Neural crest cell (in vitro differentiated cells): Measurements from ENCODE around the gene KCNMB2. TPM values are rescaled to one million over a fixed set of nuclear protein-coding genes. Genes with fewer than 3 reads are reported as not detected.

ENCODE experiments used
- DNase-seq: peaks from one replicate; pipeline ENCODE4 v3.0.0; 2021; ENCODE audit warnings: low read depth, mixed read lengths, low spot score
- H3K27ac Mint-ChIP-seq: one replicate; pipeline ENCODE4 v1.8.0; 2021; ENCODE audit warnings: mild to moderate bottlenecking, mixed read lengths; ENCODE audit not compliant: unreplicated experiment
- H3K27me3 Mint-ChIP-seq: 2 replicates; pipeline ENCODE4 v1.8.0; 2021; ENCODE audit warnings: low read depth, mild to moderate bottlenecking, mixed read lengths
- H3K36me3 Mint-ChIP-seq: 2 replicates; pipeline ENCODE4 v1.8.0; 2021; ENCODE audit warnings: low read depth, mild to moderate bottlenecking, mixed read lengths
- H3K4me1 Mint-ChIP-seq: 2 replicates; pipeline ENCODE4 v1.8.0; 2021; ENCODE audit warnings: mixed read lengths
- H3K4me3 Mint-ChIP-seq: one replicate; pipeline ENCODE4 v1.8.0; 2021; ENCODE audit warnings: mild to moderate bottlenecking, mixed read lengths
- H3K9me3 Mint-ChIP-seq: 2 replicates; pipeline ENCODE4 v1.8.0; 2021; ENCODE audit warnings: mixed read lengths
- CTCF ChIP-seq: fragments of 200-600 bp; sonication (generic); conservative IDR thresholded peaks from 2 replicates; pipeline ENCODE4 v1.5.0; 2021; ENCODE audit warnings: antibody characterized with exemption, mild to moderate bottlenecking
- total RNA-seq: library from RNA; stranded (reverse); gene quantifications from 2 replicates; pipeline ENCODE4 v1.2.1, GENCODE V29; 2021

KCNMB2 gene
- total RNA-seq, 1 donor from 2014 or later, result 0.84 TPM

GRCh38 chr3:178522200-178523052 is 13.8 kb upstream of the KCNMB2 start:
- H3K36me3 Mint-ChIP-seq, result no peaks in the 10 kb centered on the region
- no peak overlapping the region for H3K27ac Mint-ChIP-seq
- TF ChIP-seq CTCF, result no peak
- H3K27me3 Mint-ChIP-seq, result no peaks in the 10 kb centered on the region
- no peak for DNase-seq
- H3K4me3 Mint-ChIP-seq, result no peak overlapping the region
- peaks cover 3% of the 10 kb centered on the region for H3K9me3 Mint-ChIP-seq
- peaks cover 7% of the 10 kb centered on the region for H3K4me1 Mint-ChIP-seq

- no peak for DNase-seq
- no peaks in the 10 kb centered on the region for H3K27me3 Mint-ChIP-seq
- no peak for TF ChIP-seq CTCF
- H3K36me3 Mint-ChIP-seq, result no peaks in the 10 kb centered on the region
- no peak overlapping the region for H3K4me3 Mint-ChIP-seq
- peaks cover 3% of the 10 kb centered on the region for H3K9me3 Mint-ChIP-seq
- H3K27ac Mint-ChIP-seq, result peak overlapping the region; percentile 73
- peaks cover 7% of the 10 kb centered on the region for H3K4me1 Mint-ChIP-seq
These were observed 11.0 kb upstream of the KCNMB2 start for GRCh38 chr3:178525251-178525650.

- H3K27ac Mint-ChIP-seq, result no peak overlapping the region
- H3K27me3 Mint-ChIP-seq, result no peaks in the 10 kb centered on the region
- peaks cover 3% of the 10 kb centered on the region for H3K9me3 Mint-ChIP-seq
- peaks cover 7% of the 10 kb centered on the region for H3K4me1 Mint-ChIP-seq
- no peaks in the 10 kb centered on the region for H3K36me3 Mint-ChIP-seq
- DNase-seq, result no peak
- no peak overlapping the region for H3K4me3 Mint-ChIP-seq
- TF ChIP-seq CTCF, result no peak
These were observed 9.9 kb upstream of the KCNMB2 start for GRCh38 chr3:178526291-178526690.

- Mint-ChIP-seq H3K27ac (no peak overlapping the region), H3K9me3 (peaks cover 3% of the 10 kb centered on the region), H3K4me1 (peaks cover 3% of the 10 kb centered on the region), H3K27me3 (no peaks in the 10 kb centered on the region), H3K4me3 (no peak overlapping the region), H3K36me3 (no peaks in the 10 kb centered on the region)
- no peak for TF ChIP-seq CTCF
- no peak for DNase-seq
These were observed 8.3 kb upstream of the KCNMB2 start for GRCh38 chr3:178527981-178528380.

- no peak for TF ChIP-seq CTCF
- no peak for DNase-seq
- no peaks in the 10 kb centered on the region for H3K27me3 Mint-ChIP-seq
- no peak overlapping the region for H3K4me3 Mint-ChIP-seq
- H3K4me1 Mint-ChIP-seq, result peaks cover 12% of the 10 kb centered on the region
- H3K27ac Mint-ChIP-seq, result no peak overlapping the region
- H3K36me3 Mint-ChIP-seq, result peaks cover 2% of the 10 kb centered on the region
- peaks cover 3% of the 10 kb centered on the region for H3K9me3 Mint-ChIP-seq
These were observed 6.5 kb upstream of the KCNMB2 start for GRCh38 chr3:178529606-178530225.
